Gastroesophageal sphincter (tissue), 3 donors: Measurements from ENCODE around the gene GNAQ.

Experiments
- CTCF ChIP-seq, 4 experiments: fragments of 200-600 bp in 2 of 4; fragments of 450-650 bp in 2 of 4; sonication (generic) in 1 of 4; IDR thresholded peaks; one replicate each; pipeline ENCODE4 v1.5.1; 2017 to 2019; ENCODE audit warnings: antibody characterized with exemption in 4 of 4, mild to moderate bottlenecking in 2 of 4, moderate library complexity in 2 of 4
- POLR2A ChIP-seq, 2 donors: fragments of 450-650 bp; IDR thresholded peaks; one replicate each; pipeline ENCODE4 v1.6.1; 2017; ENCODE audit warnings: antibody characterized with exemption in 2 of 2, mild to moderate bottlenecking in 2 of 2, moderate library complexity in 1 of 2
- POLR2AphosphoS5 ChIP-seq: sonication (generic); formaldehyde crosslinking; IDR thresholded peaks from one replicate; pipeline ENCODE4 v1.6.1; 2017; ENCODE audit warnings: antibody characterized with exemption

- TF ChIP-seq CTCF (IDR thresholded peaks at IDR 0.05) (no peak), POLR2AphosphoS5 (no peak), POLR2A (IDR thresholded peaks at IDR 0.05) (no peak)
Observed at GRCh38 chr9:78050421-78050820, 18.8 kb upstream of the GNAQ start.
